HG03025 (cell line): ENCODE data around the gene ELOF1.
"Not testable (repeated sequence)": the region's sequence is repeated elsewhere in the genome, so short reads cannot be mapped to it uniquely, and the experiment has no call there.

Experiments
- ATAC-seq: cut with Tn5 transposase; IDR thresholded peaks from one replicate; pipeline ENCODE4 v1.9.1; 2021; ENCODE audit warnings: mild to moderate bottlenecking, moderate library complexity; ENCODE audit not compliant: unreplicated experiment, low FRiP score

ELOF1 gene

GRCh38 chr19:11558881-11559828, at the start of gene ELOF1:
Gene ELOF1 (minus strand): TSS chr19:11559230. CDS start chr19:11554347, 4,883 bp downstream.
- ATAC-seq: peak; percentile 76

- no peak for ATAC-seq
Observed at GRCh38 chr19:11606484-11606883, 47.5 kb upstream of the ELOF1 start.

DNA sequence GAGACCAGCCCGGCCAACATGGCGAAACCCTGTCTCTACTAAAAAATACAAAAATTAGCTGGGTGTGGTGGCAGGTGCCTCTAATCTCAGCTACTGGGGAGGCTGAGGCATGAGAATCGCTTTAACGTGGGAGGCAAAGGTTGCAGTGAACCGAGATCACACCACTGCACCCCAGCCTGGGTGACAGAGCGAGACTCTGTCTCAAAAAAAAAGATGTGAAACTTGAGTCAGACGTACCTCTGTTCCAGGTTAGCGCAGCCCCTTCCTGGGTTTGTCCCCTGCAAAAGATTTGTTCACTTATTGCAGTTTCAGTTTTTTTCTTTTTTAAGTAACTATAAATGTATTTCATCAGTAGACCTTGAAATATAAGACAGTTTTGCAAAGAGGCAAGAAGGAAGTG, 40.7 kb upstream of the ELOF1 start:
- not testable (repeated sequence) for ATAC-seq

DNA sequence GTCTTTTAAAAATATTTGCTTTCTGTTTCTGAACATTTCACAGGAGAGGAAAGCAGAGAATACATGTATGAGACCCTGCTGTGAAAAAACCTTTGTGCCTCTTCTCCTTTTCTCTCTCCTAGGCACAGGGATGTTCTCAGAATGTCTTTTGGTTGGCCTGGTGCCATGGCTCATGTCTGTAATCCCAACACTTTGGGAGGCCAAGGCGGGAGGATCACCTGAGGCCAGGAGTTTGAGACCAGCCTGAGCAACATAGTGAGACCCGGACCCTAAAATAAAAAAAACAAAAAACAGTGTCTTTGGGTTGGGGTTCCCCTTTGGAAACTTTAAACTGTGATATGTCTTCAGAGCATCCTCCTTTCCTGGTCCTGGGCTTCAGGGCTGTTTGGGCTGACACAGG, 39.7 kb upstream of the ELOF1 start:
- ATAC-seq: no peak

DNA sequence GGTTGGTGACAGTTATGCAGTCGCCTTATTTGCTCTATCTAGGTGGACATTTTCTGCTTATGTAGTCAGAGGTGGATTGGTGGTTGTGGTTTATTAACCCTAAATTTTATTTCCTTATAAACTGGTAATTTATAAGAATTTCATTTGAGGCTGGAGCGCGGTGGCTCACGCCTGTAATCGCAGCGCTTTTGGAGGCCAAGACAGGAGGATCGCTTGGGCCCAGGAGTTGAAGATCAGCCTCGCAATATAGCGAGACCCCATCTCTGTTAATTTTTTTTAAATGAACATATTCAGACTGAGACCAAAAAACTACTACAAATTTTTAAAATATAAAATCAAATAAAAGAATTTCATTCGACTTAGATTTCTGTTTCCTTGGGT, 39.1 kb upstream of the ELOF1 start:
- ATAC-seq: no peak

DNA sequence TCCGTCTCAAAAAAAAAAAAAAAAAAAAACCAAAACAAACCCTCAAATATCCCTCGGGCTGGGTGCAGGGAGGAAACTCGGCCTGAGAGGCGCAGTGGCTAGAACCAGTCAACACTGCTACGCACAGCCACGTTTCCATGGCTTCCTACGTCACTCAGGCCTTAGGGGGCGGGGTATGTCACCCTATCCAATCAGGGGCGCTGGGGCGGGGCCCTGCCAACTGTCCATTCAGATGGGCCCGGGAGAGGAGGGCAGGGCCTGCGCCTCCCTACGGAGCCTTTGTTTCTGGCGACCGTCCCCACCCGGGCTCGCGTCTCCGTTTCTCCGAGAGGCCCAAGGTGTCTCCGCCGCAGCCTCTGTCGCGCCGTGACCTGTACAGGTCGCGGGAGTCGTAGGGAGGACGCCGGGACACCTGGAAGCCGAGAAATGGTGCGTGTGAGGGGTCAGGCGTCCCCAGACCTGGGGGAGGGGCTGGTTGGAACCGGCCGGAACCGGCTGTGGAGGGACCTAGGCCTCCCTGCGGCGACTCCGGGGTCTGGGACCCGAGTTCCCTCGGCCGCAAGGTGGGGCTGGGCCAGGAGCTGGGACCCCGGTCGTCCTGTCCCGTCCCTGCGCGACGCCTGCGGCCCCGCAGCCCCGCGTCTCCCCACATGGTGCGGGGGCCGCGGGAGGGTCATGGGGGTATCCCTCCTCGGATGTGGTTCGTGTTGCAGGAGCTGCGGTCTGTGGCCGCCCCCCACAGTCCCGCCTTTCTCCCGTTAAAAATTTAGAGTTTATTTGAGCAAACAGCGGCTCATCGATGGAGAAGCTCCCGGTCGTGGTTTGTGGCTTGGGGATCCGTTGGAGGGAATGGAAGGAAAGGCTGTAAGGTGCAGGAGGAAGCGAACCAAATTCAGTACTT, 38.4 kb upstream of the ELOF1 start, which contains the start of gene ZNF627:
Gene ZNF627, plus strand, starts transcription at position 282 of the 901 bp plus-strand sequence. Its CDS starts 145 bp downstream, at position 427.
- ATAC-seq: peak; percentile 96

DNA sequence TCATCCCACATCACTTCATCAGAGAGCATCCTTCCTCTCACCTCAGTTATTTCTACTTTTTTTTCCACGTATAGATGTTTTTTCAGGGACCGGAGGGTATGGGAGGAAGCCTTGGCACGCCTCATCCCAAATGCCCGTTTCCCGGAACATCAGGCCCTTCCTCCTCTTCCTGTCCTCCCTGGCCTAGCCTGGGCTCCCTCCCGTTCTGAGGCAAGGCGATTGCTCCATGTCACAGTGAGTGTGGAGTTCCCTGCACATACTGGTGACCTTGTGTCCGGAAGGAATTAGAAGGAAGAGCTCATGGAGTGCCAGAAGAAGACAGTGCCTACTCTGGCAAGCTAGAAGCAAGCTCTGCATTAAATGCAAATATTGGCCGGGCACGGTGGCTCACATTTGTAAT, 37.1 kb upstream of the ELOF1 start:
- no peak for ATAC-seq

DNA sequence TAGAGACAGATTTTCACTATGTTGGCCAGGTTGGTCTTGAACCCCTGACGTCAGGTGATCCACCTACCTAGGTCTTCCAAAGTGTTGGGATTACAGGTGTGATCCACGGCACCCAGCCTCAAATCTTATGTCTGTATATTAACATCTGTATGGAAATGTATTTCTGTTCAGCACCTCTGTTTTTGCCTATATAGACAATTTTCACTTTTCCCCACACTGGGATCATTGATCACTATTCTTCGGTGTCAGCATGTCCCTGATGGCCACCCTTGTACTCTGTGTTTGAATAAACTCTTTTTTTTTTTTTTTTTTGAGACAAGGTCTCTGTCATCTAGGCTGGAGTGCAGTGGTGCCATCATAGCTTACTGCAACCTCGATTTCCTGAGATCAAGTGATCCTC, 35.1 kb upstream of the ELOF1 start:
- ATAC-seq: no peak

DNA sequence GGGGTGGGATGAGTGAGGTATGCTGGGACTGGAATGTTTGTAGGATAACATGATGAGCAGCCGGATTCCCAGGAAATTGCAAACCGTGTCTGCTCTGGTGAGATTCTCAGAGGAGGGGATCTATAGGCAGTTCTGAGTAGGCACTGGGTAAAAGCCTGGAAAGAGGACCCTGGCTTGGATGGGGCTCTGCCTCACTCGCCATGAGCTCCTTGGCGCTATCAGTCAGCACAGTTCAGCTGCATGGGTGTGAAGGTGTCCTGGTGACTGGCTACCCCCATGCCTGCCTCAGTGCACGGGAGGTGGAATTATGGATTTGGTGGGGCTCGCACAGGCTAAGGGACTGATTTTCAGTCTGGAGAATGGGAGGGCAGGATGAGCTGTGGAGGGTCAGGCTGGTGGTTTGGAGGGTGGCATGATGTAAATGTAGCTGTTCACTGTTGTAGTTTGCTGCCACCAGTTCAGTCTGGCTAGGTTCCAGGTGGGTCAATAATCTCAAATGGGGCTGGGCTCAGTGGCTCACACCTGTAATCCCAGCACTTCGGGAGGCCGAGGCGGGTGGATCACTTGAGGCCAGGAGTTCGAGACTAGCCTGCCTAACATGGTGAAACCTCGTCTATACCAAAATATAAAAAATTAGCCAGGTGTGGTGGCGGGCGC, 29.1 kb upstream of the ELOF1 start:
- ATAC-seq: no peak

- ATAC-seq: no peak
Observed at GRCh38 chr19:11587302-11587974, 28.4 kb upstream of the ELOF1 start.

DNA sequence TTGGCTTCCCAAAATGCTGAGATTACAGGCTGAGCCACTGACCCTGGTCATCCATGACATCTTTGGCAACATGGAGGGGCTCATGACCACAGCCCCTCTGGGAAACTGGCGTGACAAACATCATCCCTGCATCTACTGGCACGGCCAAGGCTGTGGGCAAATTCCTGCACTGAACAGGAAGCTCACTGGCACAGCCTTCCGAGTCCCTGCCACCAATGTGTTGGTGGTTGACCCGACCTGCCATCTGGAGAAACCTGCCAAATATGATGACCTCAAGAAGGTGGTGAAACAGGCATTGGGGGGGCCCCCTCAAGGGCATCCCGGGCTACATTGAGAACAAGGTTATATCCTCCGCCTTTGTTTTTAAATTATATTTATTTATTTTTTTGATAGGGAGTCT, 27.3 kb upstream of the ELOF1 start:
- no peak for ATAC-seq

- no peak for ATAC-seq
Observed at GRCh38 chr19:11581740-11582139, 22.7 kb upstream of the ELOF1 start.

DNA sequence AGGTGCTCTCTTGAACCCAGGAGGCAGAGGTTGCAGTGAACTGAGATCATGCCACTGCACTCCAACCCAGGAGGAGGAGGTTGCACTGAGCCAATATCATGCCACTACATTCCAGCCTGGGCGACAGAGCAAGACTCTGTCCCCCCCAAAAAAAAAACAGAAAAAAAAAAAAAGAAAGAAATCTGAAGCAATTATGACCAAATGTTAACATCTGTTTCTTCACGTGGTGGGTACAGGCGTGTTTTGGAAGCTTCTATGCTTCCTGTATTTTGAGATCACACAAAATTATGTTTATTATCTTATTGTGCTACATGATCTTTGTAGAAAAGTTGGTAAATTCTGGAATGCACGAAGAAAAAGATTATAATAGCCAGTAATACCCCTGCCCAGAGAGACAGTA, 21.1 kb upstream of the ELOF1 start:
- ATAC-seq: no peak

DNA sequence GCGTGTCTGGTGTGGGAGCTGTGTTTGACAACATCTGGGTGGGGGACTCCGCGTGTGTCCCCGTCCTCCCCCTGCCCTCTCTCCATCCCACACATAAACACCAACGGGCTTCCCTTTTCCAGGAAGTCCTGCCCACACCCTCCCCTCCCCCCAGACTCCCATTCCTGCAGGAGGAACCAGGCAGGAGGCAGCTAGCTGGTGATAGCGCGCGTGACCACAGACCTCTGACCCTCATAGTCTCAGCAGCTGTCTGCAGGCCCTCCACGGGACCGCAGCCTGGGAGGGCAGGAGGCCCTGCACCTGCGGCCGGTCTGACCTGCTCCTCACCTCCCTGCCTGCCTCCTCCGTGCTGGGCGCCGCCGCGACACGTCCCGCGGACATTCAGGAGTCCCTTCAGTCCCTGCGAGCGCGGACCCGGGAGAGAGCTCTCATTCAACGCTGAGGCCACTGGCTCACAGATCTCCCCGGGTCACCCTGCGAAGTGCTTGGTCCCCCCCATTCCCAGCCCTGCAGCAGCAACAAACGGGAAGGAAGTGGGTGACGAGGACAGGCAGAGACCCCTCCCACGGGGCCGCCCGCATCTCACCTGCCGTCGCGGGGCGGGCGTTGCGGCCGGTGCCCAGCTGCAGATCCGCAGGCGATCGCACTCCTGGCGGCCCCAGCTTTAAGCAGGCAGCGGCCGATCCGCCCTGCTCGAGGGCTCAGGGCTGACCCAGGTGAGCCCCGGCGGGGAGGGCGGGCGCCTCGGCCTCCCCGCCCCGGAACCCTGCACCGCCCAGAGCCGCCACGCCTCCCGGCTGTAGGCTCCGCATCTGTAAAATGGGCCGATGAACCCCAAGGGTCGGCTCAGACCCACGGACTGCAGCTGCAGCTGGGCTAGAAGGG, 19.5 kb upstream of the ELOF1 start:
- ATAC-seq: no peak

DNA sequence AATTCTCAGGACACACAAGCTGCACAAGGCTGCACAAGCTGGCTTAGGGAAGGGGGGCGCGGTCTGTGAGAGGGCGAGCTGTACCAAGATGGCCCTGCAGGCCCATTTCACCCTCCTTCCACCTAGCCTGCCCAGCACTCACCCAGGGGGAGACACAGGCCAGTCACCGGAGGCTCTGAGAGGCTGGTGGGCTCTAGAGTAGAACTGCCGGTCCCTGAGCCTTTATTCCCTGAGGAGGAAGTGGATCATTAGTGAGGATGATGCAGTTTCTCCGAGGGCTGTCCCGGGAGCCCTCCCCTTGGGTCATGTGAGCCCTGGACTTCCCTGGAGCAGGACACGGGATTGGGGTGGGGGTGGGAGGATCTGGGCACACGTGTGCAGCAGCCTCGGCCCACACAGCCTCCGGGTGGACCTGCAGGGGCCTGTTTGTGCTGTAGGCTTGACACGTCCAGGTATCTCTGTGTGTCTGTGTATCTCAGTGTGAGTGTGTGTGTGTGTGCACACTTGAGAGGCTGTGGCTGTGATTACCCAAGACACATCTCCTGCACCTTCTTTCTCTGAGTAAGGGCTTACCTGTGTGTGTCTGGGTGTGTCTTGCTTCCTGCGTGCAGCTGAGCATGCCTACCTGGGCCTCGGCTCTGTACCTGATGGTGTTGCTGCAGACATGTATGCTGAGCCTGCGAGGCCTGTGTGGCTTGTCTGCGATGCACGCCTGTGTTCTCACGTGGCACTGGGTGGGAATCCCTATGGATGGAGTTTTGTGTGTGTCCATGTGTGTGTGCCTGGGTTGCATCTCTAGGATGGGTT, 18.6 kb upstream of the ELOF1 start, which contains the start of gene ACP5:
Gene ACP5, minus strand, starts transcription at position 195 of the 807 bp plus-strand sequence. CDS start 328 bp downstream, outside the sequence.
- ATAC-seq: no peak

DNA sequence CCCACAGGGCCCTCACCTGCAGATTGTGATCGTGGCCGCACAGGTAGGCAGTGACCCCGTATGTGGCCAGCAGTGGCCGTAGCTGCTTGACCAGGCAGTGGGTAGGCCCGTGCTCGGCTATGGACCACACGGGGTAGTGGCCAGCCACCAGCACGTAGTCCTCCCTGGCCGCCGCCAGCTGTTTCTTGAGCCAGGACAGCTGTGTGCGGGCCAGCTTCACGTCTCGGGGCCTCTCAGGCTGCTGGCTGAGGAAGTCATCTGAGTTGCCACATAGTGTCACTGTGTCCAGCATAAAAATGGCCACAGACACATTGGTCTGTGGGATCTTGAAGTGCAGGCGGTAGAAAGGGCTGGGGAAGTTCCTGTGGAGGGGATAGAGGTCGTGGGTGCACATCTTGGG, 17.2 kb upstream of the ELOF1 start:
- no peak for ATAC-seq

DNA sequence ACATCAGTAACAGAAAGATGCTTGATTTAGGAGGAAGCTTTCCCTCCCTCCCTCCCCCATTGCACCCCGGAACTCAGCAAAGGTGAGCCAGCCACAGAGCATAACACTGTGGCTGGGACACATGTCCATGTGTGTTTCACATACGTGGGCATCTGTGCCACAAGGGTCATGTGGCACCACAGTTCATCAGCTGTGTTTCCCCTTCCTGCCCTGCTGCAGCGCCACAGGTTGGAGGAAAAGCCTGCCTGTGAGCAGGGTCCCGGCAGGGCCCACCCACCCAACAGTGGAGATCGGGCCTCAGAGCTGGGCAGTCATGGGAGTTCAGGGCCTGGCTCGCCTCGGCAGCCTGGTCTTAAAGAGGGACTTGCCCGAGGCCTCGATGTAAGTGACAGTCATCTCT, 15.7 kb upstream of the ELOF1 start:
- no peak for ATAC-seq

- not testable (repeated sequence) for ATAC-seq
Observed at GRCh38 chr19:11573763-11574162, 14.7 kb upstream of the ELOF1 start.
